ENCODE measurements around the gene SNX5. TPM values are rescaled to one million over a fixed set of nuclear protein-coding genes. Genes with fewer than 3 reads are reported as not detected.

The SNX5 gene
- polyA plus RNA-seq, 1 donor (not counting 4 experiments of a cell fraction or from before 2014, with no cell fraction given): 187 TPM

DNA sequence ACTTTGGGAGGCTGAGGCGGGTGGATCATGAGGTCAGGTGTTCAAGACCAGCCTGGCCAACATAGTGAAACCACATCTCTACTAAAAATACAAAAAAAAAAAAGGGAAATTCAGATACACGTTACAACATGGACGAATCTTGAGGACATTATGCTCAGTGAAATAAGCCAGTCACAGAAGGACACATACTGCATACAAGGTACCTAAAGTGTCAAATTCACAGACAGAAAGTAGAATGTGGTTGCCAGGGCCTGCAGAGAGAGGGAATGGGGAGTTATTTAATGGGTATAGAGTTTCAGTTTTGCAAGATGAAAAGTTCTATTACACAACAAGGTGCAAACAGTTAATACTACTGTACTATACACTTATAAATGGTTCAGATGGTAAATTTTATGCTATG is 75.1 kb downstream of the SNX5 start:
- no peak overlapping the region for H3K4me2 ChIP-seq (ENCODE audit: control insufficient read depth, extremely low read depth, insufficient read depth, low read depth, low read length)
- H3K4me1 ChIP-seq (ENCODE audit: control insufficient read depth, extremely low read depth, insufficient read depth, low read length): peaks cover 12% of the 10 kb centered on the region
- no peak for FAIRE-seq
- H3K36me3 ChIP-seq (ENCODE audit: control insufficient read depth in 2 of 2, extremely low read depth in 1 of 2, insufficient read depth in 2 of 2, low read length in 2 of 2): no peaks in the 10 kb centered on the region
- TF ChIP-seq EZH2 (IDR thresholded peaks at IDR 0.05; ENCODE audit: low read length): no peak
- TF ChIP-seq, protein P1, sequence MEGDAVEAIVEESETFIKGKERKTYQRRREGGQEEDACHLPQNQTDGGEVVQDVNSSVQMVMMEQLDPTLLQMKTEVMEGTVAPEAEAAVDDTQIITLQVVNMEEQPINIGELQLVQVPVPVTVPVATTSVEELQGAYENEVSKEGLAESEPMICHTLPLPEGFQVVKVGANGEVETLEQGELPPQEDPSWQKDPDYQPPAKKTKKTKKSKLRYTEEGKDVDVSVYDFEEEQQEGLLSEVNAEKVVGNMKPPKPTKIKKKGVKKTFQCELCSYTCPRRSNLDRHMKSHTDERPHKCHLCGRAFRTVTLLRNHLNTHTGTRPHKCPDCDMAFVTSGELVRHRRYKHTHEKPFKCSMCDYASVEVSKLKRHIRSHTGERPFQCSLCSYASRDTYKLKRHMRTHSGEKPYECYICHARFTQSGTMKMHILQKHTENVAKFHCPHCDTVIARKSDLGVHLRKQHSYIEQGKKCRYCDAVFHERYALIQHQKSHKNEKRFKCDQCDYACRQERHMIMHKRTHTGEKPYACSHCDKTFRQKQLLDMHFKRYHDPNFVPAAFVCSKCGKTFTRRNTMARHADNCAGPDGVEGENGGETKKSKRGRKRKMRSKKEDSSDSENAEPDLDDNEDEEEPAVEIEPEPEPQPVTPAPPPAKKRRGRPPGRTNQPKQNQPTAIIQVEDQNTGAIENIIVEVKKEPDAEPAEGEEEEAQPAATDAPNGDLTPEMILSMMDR (optimal IDR thresholded peaks at IDR 0.05 in 1 of 3, IDR thresholded peaks at IDR 0.05 in 1 of 3, conservative IDR thresholded peaks at IDR 0.05 in 1 of 3; ENCODE audit: extremely low read depth in 1 of 3, insufficient read depth in 2 of 3, low read length in 3 of 3): no peak
- H4K20me1 ChIP-seq (ENCODE audit: control insufficient read depth, extremely low read depth, insufficient read depth, low read length): no peaks in the 10 kb centered on the region
- H3K4me3 ChIP-seq (ENCODE audit: control insufficient read depth in 2 of 3, extremely low read depth in 1 of 3, insufficient read depth in 2 of 3, low read depth in 1 of 3, low read length in 3 of 3): no peak overlapping the region
- no peaks in the 10 kb centered on the region for H3K9me1 ChIP-seq (ENCODE audit: control insufficient read depth, extremely low read depth, insufficient read depth, low read length)
- no peak overlapping the region for H3K9ac ChIP-seq (ENCODE audit: control insufficient read depth, extremely low read depth, insufficient read depth, low read length)
- no peak overlapping the region for H2AFZ ChIP-seq (ENCODE audit: control insufficient read depth, low read length)
- DNase-seq (ENCODE audit: low read depth, low spot score): no peak
- peaks cover 12% of the 10 kb centered on the region for H3K9me3 ChIP-seq (ENCODE audit: control insufficient read depth, low read depth, low read length)
- no peaks in the 10 kb centered on the region for H3K79me2 ChIP-seq (ENCODE audit: control insufficient read depth, insufficient read depth, low read length)
- dilution Hi-C loops (cut with MboI; ENCODE audit: extremely low pct_ligation_motif_present, low sequenced_read_pairs): no loop called here
- H3K27ac ChIP-seq (ENCODE audit: control insufficient read depth, insufficient read depth, low read length): no peak overlapping the region
- H3K27me3 ChIP-seq (ENCODE audit: control insufficient read depth, extremely low read depth, insufficient read depth, low read length): no peaks in the 10 kb centered on the region

DNA sequence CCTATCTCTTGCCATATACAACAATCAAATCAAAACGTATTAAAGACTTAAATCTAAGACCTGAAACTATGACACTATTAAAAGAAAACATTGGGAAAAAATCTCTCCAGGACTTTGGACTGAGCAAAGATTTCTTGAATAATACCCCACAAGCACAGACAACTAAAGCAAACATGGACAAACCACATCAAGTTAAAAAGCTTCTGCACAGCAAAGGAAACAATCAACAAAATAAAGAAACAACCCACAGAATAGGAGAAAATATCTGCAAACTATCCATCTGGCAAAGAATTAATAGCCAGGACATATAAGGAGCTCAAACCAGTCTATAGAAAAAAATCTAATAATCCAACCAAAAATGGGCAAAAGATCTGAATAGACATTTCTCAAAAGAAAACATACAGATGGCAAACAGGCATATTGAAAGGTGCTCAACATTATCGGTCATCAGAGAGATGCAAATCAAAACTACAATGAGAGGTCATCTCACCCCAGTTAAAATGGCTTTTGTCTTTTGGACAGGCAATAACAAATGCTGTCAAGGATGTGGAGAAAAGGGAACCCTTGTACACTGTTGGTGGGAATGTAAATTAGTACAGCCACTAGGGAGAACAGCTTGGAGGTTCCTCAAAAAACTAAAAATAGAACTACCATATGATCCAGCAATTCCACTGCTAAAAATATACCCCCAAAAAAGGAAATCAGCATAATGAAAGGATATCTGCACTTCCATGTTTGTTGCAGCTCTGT is 76.2 kb downstream of the SNX5 start:
- peaks cover 18% of the 10 kb centered on the region for H3K4me1 ChIP-seq (ENCODE audit: control insufficient read depth, extremely low read depth, insufficient read depth, low read length)
- no peak overlapping the region for H3K9ac ChIP-seq (ENCODE audit: control insufficient read depth, extremely low read depth, insufficient read depth, low read length)
- no peak overlapping the region for H3K27ac ChIP-seq (ENCODE audit: control insufficient read depth, insufficient read depth, low read length)
- TF ChIP-seq EZH2 (IDR thresholded peaks at IDR 0.05; ENCODE audit: low read length): no peak
- TF ChIP-seq, protein P1 (optimal IDR thresholded peaks at IDR 0.05 in 1 of 3, IDR thresholded peaks at IDR 0.05 in 1 of 3, conservative IDR thresholded peaks at IDR 0.05 in 1 of 3; ENCODE audit: extremely low read depth in 1 of 3, insufficient read depth in 2 of 3, low read length in 3 of 3): no peak
- FAIRE-seq: no peak
- H3K79me2 ChIP-seq (ENCODE audit: control insufficient read depth, insufficient read depth, low read length): no peaks in the 10 kb centered on the region
- peaks cover 20% of the 10 kb centered on the region for H3K9me3 ChIP-seq (ENCODE audit: control insufficient read depth, low read depth, low read length)
- no peak overlapping the region for H3K4me2 ChIP-seq (ENCODE audit: control insufficient read depth, extremely low read depth, insufficient read depth, low read depth, low read length)
- no peak overlapping the region for H3K4me3 ChIP-seq (ENCODE audit: control insufficient read depth in 2 of 3, extremely low read depth in 1 of 3, insufficient read depth in 2 of 3, low read depth in 1 of 3, low read length in 3 of 3)
- no peaks in the 10 kb centered on the region for H3K9me1 ChIP-seq (ENCODE audit: control insufficient read depth, extremely low read depth, insufficient read depth, low read length)
- H3K36me3 ChIP-seq (ENCODE audit: control insufficient read depth in 2 of 2, extremely low read depth in 1 of 2, insufficient read depth in 2 of 2, low read length in 2 of 2): no peaks in the 10 kb centered on the region
- no peak for DNase-seq (ENCODE audit: low read depth, low spot score)
- no peak overlapping the region for H2AFZ ChIP-seq (ENCODE audit: control insufficient read depth, low read length)
- no peaks in the 10 kb centered on the region for H3K27me3 ChIP-seq (ENCODE audit: control insufficient read depth, extremely low read depth, insufficient read depth, low read length)
- dilution Hi-C loops (cut with MboI; ENCODE audit: extremely low pct_ligation_motif_present, low sequenced_read_pairs): no loop called here
- H4K20me1 ChIP-seq (ENCODE audit: control insufficient read depth, extremely low read depth, insufficient read depth, low read length): no peaks in the 10 kb centered on the region

Small RNAs within 50 kb of the gene (small RNA-seq; reads per million reads assigned to genes)
- gene RNU6-192P (ENCODE audit: insufficient read length in 3 of 3, low read depth in 3 of 3, low replicate concordance in 1 of 3) (0 reads per million in 3 experiments), gene SNORD17 (ENCODE audit: insufficient read length in 3 of 3, low read depth in 3 of 3, low replicate concordance in 1 of 3) (103 to 404 (median 186) reads per million in 3 experiments)

Other genes with a start within 250 kb of the SNX5 start
- 20.3 to 31.6 TPM (median 23.6 TPM) in 3 replicates for gene MGME1, start 224 bp upstream of the SNX5 start, polyA plus RNA-seq
- gene OVOL2, start 89.1 kb upstream of the SNX5 start, polyA plus RNA-seq: 3.1 to 5.3 TPM (median 4.3 TPM) in 3 replicates
- gene KAT14, start 169.1 kb upstream of the SNX5 start, polyA plus RNA-seq: 9.4 to 9.8 TPM (median 9.6 TPM) in 3 replicates
- 6.4 to 11.8 TPM (median 9.8 TPM) in 3 replicates for gene PET117, start 169.1 kb upstream of the SNX5 start, polyA plus RNA-seq

Measured in keratinocyte (primary cell).